ENCODE results near the gene AOPEP.

Gene AOPEP

GRCh38 chr9:95130484-95130883 is 404.0 kb downstream of the AOPEP start:
- no peak for TF ChIP-seq CTCF (IDR thresholded peaks at IDR 0.05; ENCODE audit: low read depth, low read length)
- DNase-seq (ENCODE audit: extremely low read depth, low read depth) = no peak

GRCh38 chr9:95131023-95131943 is 404.8 kb downstream of the AOPEP start:
- DNase-seq (ENCODE audit: extremely low read depth, low read depth) = peak; percentile 36
- TF ChIP-seq CTCF (IDR thresholded peaks at IDR 0.05; ENCODE audit: low read depth, low read length) = peak; percentile 91

DNA sequence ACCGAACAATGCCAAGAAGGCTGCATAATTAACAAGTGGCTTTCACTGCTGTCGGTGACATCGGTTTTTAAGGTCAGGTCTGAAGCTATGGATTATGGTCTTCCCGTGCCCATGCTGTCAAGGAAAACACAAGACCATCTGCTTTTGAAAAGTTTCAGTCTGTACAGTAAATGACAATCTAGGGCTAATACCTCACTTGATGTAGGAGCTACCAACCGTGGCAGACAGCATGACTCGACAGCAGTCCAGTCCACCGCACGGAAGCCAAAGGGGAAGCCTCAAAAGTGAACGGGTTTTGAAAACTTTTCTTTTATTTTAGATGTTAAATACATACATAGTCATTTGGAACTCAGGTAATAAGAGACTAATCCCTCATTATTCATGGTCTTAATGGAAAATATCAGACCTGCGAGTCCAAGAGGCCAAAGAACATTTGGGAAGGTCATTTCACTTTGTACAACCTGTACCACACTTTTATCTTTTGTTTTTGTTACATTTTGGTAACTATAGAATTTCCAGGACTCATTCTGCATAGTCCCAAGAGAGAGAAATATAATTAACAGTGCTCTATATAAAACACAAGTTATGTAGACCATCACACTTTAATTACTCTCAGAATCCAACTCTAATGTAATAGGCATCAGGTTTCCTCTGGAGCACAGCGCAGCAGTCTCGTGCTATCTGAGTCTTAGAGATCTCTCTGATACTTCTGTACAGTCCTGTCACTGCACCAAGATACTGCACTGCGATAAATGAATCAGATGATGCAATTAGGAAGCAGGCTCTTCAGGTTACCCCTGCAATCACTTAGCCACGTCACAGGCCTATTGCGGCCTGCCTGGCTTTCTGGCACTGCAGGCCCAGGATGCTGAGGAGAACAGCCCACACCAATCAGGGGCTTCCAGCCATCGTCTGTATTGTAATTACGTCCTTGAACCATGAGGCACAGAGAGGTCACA is 406.1 kb downstream of the AOPEP start:
- no peak for DNase-seq (ENCODE audit: extremely low read depth, low read depth)
- no peak for TF ChIP-seq CTCF (IDR thresholded peaks at IDR 0.05; ENCODE audit: low read depth, low read length)

DNA sequence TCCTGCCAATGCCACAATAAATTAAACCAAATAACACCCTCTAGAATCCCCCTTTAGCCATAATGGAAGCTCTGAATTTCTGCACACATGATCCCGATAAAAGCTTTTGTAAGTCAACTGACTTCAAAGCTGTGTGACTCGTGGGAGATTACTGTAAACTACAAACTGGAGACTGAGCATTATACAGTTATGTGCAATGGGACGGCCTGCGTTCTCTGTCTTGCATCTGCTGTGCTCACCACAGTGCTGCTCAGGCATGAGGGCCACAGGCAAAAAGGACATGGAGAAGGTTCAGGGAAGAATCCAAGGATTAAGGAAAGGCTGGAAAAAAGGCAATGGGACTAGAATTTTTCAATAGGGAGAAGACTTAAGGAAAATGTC is 406.8 kb downstream of the AOPEP start:
- DNase-seq (ENCODE audit: extremely low read depth, low read depth) = no peak
- TF ChIP-seq CTCF (IDR thresholded peaks at IDR 0.05; ENCODE audit: low read depth, low read length) = no peak

DNA sequence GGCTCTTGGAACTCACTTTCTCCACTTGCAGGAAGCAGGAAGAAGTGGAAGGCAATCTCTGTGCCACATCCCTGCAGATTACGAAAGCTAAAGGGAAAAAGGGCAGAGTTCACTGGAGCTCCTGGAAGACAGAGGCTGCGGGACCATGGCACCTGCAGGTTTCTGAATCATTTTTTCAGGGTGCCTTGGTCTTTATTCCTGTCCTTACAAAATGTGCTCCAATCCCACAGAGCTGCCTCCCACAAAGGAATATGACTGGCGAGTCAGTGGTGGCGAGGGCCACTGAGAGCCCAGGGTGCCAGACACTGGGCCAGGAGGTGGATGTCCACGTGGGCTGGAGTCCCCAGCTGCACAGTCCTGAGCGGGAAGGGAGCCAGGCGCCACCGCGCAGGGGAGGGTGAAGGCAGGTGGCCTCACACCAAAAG is 408.0 kb downstream of the AOPEP start:
- no peak for DNase-seq (ENCODE audit: extremely low read depth, low read depth)

DNA sequence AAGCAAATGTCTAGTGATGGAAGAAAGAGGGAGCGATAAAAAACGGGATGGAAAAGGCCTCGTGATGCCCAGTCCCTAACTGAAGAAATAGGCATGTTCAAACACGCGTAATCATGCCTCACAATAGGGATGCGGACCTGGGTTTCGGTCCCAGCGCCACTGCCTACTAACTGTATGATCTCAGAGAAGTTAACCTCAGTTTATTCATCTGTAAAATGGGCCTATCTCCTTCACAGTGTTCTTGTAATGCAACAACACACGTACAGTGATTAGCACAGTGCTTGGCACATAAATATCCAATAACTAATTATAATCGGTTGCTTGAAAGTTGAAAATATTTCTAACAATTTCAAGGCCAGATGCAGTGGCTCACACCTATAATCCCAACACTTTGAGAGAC is 409.3 kb downstream of the AOPEP start:
- no peak for TF ChIP-seq CTCF (IDR thresholded peaks at IDR 0.05; ENCODE audit: low read depth, low read length)
- DNase-seq (ENCODE audit: extremely low read depth, low read depth) = no peak

More for the DNA sequence above, 408.0 kb downstream of the AOPEP start:
- no peak for TF ChIP-seq CTCF (IDR thresholded peaks at IDR 0.05; ENCODE audit: low read depth, low read length)
